OCI-LY3 (cell line): ENCODE measurements around the gene CCDC187.

Experiments
- CTCF ChIP-seq: fragments of 200-600, 300-600 bp; sonication (generic); IDR thresholded peaks from 2 replicates; pipeline ENCODE4 v1.5.1; 2014; ENCODE audit warnings: antibody characterized with exemption, low read length, low read depth
- EZH2phosphoT487 ChIP-seq: fragments of 200-600 bp; shearing (Covaris generic); IDR thresholded peaks from 2 replicates; pipeline ENCODE4 v1.6.1; 2018; ENCODE audit warnings: antibody characterized with exemption, mixed run types, low read depth

- TF ChIP-seq CTCF (no peak), EZH2phosphoT487 (no peak)
Measured at GRCh38 chr9:136310273-136311030, 6.6 kb upstream of the CCDC187 start.
